GM23338 (cell line): ENCODE results near the gene CYP2C18. TPM values are rescaled to one million over a fixed set of nuclear protein-coding genes. Genes with fewer than 3 reads are reported as not detected.
"Not testable (repeated sequence)": the region's sequence is repeated elsewhere in the genome, so short reads cannot be mapped to it uniquely, and the experiment has no call there.

Experiments used
- ATAC-seq: fragments of 200-7000 bp; cut with Tn5 transposase; 3 replicates; pipeline ENCODE4 v1.9.1; 2020
- DNase-seq: peaks from one replicate; pipeline ENCODE4 v3.0.0-alpha.2; 2015; ENCODE audit warnings: low spot score
- H2AFZ ChIP-seq: fragments of 200-600 bp; sonication (generic); 2 replicates; pipeline ENCODE4 v1.8.0; 2016; ENCODE audit warnings: antibody characterized with exemption, mild to moderate bottlenecking, moderate library complexity
- H3F3A ChIP-seq: fragments of 200-600 bp; sonication (generic); replicated peaks from 2 replicates; pipeline ENCODE4 v1.8.0; 2017; ENCODE audit warnings: antibody characterized with exemption, mixed run types, low read depth
- H3K27ac ChIP-seq: fragments of 200-600 bp; sonication (generic); 2 replicates; pipeline ENCODE4 v1.6.1; 2016; ENCODE audit warnings: low read depth
- H3K27me3 ChIP-seq: fragments of 200-600 bp; sonication (generic); 2 replicates; pipeline ENCODE4 v1.8.0; 2016; ENCODE audit warnings: mild to moderate bottlenecking, mixed run types, moderate library complexity; ENCODE audit not compliant: insufficient read depth
- H3K36me3 ChIP-seq: fragments of 200-600 bp; sonication (generic); 2 replicates; pipeline ENCODE4 v1.8.0; 2016; ENCODE audit warnings: mild to moderate bottlenecking; ENCODE audit not compliant: insufficient read depth
- H3K4me1 ChIP-seq: fragments of 200-600 bp; sonication (generic); 2 replicates; pipeline ENCODE4 v1.8.0; 2016; ENCODE audit warnings: mild to moderate bottlenecking, moderate library complexity; ENCODE audit not compliant: insufficient read depth
- H3K4me2 ChIP-seq: fragments of 200-600 bp; sonication (generic); 2 replicates; pipeline ENCODE4 v1.7.1; 2017; ENCODE audit warnings: mixed run types
- H3K4me3 ChIP-seq: fragments of 200-600 bp; sonication (generic); 2 replicates; pipeline ENCODE4 v1.6.1; 2016; ENCODE audit warnings: mixed run types
- H3K79me2 ChIP-seq: fragments of 200-600 bp; sonication (generic); replicated peaks from 2 replicates; pipeline ENCODE4 v1.8.0; 2017; ENCODE audit warnings: mild to moderate bottlenecking; ENCODE audit not compliant: insufficient read depth
- H3K9me2 ChIP-seq: fragments of 200-600 bp; sonication (generic); 2 replicates; pipeline ENCODE4 v1.8.0; 2017; ENCODE audit not compliant: insufficient read depth
- H4K20me1 ChIP-seq: fragments of 200-600 bp; sonication (generic); replicated peaks from 2 replicates; pipeline ENCODE4 v1.8.0; 2017; ENCODE audit warnings: mild to moderate bottlenecking; ENCODE audit not compliant: insufficient read depth
- H3K27ac Mint-ChIP-seq: 2 replicates; pipeline ENCODE4 v1.8.0; 2020; ENCODE audit warnings: inconsistent platforms, mild to moderate bottlenecking, moderate library complexity, mixed read lengths
- H3K27me3 Mint-ChIP-seq: 3 replicates; pipeline ENCODE4 v1.8.0; 2022; ENCODE audit warnings: low read depth, mild to moderate bottlenecking, moderate library complexity, mixed read lengths, inconsistent platforms; ENCODE audit not compliant: insufficient read depth, poor library complexity
- H3K36me3 Mint-ChIP-seq: 3 replicates; pipeline ENCODE4 v1.8.0; 2021; ENCODE audit warnings: low read depth, mild to moderate bottlenecking, inconsistent platforms, moderate library complexity, mixed read lengths
- H3K4me1 Mint-ChIP-seq: 3 replicates; pipeline ENCODE4 v1.8.0; 2020; ENCODE audit warnings: mild to moderate bottlenecking, inconsistent platforms, mixed read lengths
- H3K4me3 Mint-ChIP-seq: 3 replicates; pipeline ENCODE4 v1.8.0; 2021; ENCODE audit warnings: moderate library complexity, mild to moderate bottlenecking, inconsistent platforms, mixed read lengths
- H3K9me3 Mint-ChIP-seq: 3 replicates; pipeline ENCODE4 v1.8.0; 2020; ENCODE audit warnings: moderate library complexity, mild to moderate bottlenecking, inconsistent platforms, mixed read lengths
- CREB1 ChIP-seq: fragments of 250-450 bp; sonication (Bioruptor Pico); IDR thresholded peaks from 2 replicates; pipeline ENCODE4 v1.5.0; 2020; ENCODE audit warnings: low read depth, mild to moderate bottlenecking, moderate library complexity
- ETS1 ChIP-seq: IDR thresholded peaks from 2 replicates; pipeline ENCODE4 v1.6.1; 2016; ENCODE audit warnings: antibody characterized with exemption
- EZH2 ChIP-seq: fragments of 200-600 bp; sonication (generic); IDR thresholded peaks from one replicate; pipeline ENCODE4 v1.8.0; 2017; ENCODE audit warnings: antibody characterized with exemption, mild to moderate bottlenecking, low read depth; ENCODE audit not compliant: unreplicated experiment
- EZH2phosphoT487 ChIP-seq: fragments of 200-600 bp; sonication (generic); IDR thresholded peaks from one replicate; pipeline ENCODE4 v1.8.1; 2018; ENCODE audit warnings: antibody characterized with exemption; ENCODE audit not compliant: unreplicated experiment
- NANOG ChIP-seq: IDR thresholded peaks from 2 replicates; pipeline ENCODE4 v1.6.1; 2016; ENCODE audit warnings: antibody characterized with exemption, borderline replicate concordance
- POLR2AphosphoS5 ChIP-seq: IDR thresholded peaks from 2 replicates; pipeline ENCODE4 v1.6.1; 2016; ENCODE audit warnings: antibody characterized with exemption, low read depth
- STAT1 ChIP-seq: IDR thresholded peaks from one replicate; pipeline ENCODE4 v1.6.1; 2016; ENCODE audit warnings: antibody characterized with exemption; ENCODE audit not compliant: unreplicated experiment
- ZNF114 ChIP-seq: fragments of 250-450 bp; sonication (Bioruptor Pico); IDR thresholded peaks from 2 replicates; pipeline ENCODE4 v1.5.0; 2020; ENCODE audit warnings: mild to moderate bottlenecking, moderate library complexity
- ZNF331 ChIP-seq: fragments of 250-450 bp; sonication (Bioruptor Pico); IDR thresholded peaks from 2 replicates; pipeline ENCODE4 v1.5.0; 2020; ENCODE audit warnings: low read depth, mild to moderate bottlenecking, moderate library complexity
- polyA plus RNA-seq: library from polyadenylated mRNA; unstranded; fragments of >200 nt; fragmentation: Nextera tagmentation; extraction: Ambion mirVana; gene quantifications from 2 replicates; pipeline ENCODE4 v1.2.1, GENCODE V29; 2016
- total RNA-seq: library from RNA; depleted of rRNA; stranded (reverse); fragments of >200 nt; shearing (Covaris generic); gene quantifications from 2 replicates; pipeline ENCODE4 v1.2.3, GENCODE V29; 2014
- TF ChIP-seq, protein P1 (sequence below): IDR thresholded peaks from one replicate; pipeline ENCODE4 v1.6.1; 2018; ENCODE audit warnings: antibody characterized with exemption; ENCODE audit not compliant: unreplicated experiment

The CYP2C18 gene
- total and polyA plus RNA-seq, 2 experiments from 2014 or later = 0.08 to 0.63 TPM

DNA sequence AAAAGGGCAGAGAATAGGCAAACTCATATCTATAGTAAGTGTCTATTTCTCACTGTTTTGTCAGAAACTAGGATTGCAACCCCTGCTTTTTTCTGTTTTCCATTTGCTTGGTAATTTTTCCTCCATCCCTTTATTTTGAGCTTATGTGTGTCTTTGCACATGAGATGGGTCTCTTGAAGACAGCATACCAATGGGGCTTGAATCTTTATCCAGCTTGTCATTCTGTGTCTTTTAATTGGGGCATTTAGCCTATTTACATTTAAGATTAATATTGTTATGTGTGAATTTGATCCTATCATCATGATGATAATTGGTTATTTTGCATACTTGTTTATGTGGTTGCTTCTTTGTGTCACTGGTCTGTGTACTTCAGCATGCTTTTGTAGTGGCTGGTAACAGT lies 28.3 kb upstream of the CYP2C18 start:
- not testable (repeated sequence) for H3K27me3 Mint-ChIP-seq, H2AFZ ChIP-seq, H3K9me3 Mint-ChIP-seq, H3K36me3 ChIP-seq, H3F3A ChIP-seq, H3K27ac Mint-ChIP-seq, H3K4me2 ChIP-seq, H3K27me3 ChIP-seq, H4K20me1 ChIP-seq, H3K4me3 ChIP-seq, DNase-seq, H3K36me3 Mint-ChIP-seq, H3K79me2 ChIP-seq, ATAC-seq, H3K4me1 Mint-ChIP-seq, H3K27ac ChIP-seq, H3K4me3 Mint-ChIP-seq, H3K9me2 ChIP-seq, H3K4me1 ChIP-seq

DNA sequence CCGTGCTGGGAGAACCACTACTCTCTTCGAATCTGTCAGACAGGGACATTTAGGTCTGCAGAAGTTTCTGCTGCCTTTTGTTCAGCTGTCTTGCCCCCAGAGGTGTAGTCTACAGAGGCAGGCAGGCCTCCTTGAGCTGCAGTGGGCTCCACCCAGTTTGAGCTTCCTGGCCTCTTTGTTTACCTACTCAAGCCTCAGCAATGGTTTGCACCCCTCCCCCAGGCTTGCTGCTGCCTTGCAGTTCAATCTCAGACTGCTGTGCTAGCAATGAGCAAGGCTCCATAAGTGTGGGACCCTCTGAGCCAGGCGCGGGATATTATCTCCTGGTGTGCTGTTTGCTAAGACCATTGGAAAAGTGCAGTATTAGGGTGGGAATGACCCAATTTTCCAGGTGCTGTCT lies 20.5 kb upstream of the CYP2C18 start:
- Histone ChIP-seq H3K4me1 (peaks cover 12% of the 10 kb centered on the region), H3K4me2 (peak overlapping the region; percentile 55; the same call in 1 of the 2 replicates), H2AFZ (peak overlapping the region; percentile 81)
- not testable (repeated sequence) for ATAC-seq, H3K9me2 ChIP-seq, H3K36me3 ChIP-seq, H3K4me1 Mint-ChIP-seq, H3K4me3 ChIP-seq, H3K9me3 Mint-ChIP-seq, H3K79me2 ChIP-seq, H3K27ac Mint-ChIP-seq, DNase-seq, H3K4me3 Mint-ChIP-seq, H3K36me3 Mint-ChIP-seq, H4K20me1 ChIP-seq, H3K27me3 ChIP-seq, H3K27ac ChIP-seq, H3K27me3 Mint-ChIP-seq, H3F3A ChIP-seq

- no peak for DNase-seq
- H3K4me3 Mint-ChIP-seq = no peak overlapping the region
- peaks cover 2% of the 10 kb centered on the region for H3K27me3 Mint-ChIP-seq
- no peaks in the 10 kb centered on the region for H3K79me2 ChIP-seq
- no peaks in the 10 kb centered on the region; the same call in 2 of the 3 replicates for H3K36me3 Mint-ChIP-seq
- no peaks in the 10 kb centered on the region; the same call in 2 of the 3 replicates for H3K9me3 Mint-ChIP-seq
- no peaks in the 10 kb centered on the region for H3K27me3 ChIP-seq
- peaks cover 9% of the 10 kb centered on the region for H3K4me1 Mint-ChIP-seq
- no peaks in the 10 kb centered on the region for H3F3A ChIP-seq
- H3K36me3 ChIP-seq = no peaks in the 10 kb centered on the region
- H3K4me3 ChIP-seq = no peak overlapping the region
- peaks cover 12% of the 10 kb centered on the region for H3K4me1 ChIP-seq
- H3K27ac Mint-ChIP-seq = no peak overlapping the region
- H4K20me1 ChIP-seq = no peaks in the 10 kb centered on the region
- H3K27ac ChIP-seq = no peak overlapping the region
- H3K9me2 ChIP-seq = peaks cover 16% of the 10 kb centered on the region; the same call in 1 of the 2 replicates
- H2AFZ ChIP-seq = no peak overlapping the region
- H3K4me2 ChIP-seq = no peak overlapping the region
- ATAC-seq = no peak
- TF ChIP-seq ZNF331 (CRISPR knock-in tag) = no peak
- no peak for TF ChIP-seq EZH2
- TF ChIP-seq STAT1 = no peak
- TF ChIP-seq, protein P1, sequence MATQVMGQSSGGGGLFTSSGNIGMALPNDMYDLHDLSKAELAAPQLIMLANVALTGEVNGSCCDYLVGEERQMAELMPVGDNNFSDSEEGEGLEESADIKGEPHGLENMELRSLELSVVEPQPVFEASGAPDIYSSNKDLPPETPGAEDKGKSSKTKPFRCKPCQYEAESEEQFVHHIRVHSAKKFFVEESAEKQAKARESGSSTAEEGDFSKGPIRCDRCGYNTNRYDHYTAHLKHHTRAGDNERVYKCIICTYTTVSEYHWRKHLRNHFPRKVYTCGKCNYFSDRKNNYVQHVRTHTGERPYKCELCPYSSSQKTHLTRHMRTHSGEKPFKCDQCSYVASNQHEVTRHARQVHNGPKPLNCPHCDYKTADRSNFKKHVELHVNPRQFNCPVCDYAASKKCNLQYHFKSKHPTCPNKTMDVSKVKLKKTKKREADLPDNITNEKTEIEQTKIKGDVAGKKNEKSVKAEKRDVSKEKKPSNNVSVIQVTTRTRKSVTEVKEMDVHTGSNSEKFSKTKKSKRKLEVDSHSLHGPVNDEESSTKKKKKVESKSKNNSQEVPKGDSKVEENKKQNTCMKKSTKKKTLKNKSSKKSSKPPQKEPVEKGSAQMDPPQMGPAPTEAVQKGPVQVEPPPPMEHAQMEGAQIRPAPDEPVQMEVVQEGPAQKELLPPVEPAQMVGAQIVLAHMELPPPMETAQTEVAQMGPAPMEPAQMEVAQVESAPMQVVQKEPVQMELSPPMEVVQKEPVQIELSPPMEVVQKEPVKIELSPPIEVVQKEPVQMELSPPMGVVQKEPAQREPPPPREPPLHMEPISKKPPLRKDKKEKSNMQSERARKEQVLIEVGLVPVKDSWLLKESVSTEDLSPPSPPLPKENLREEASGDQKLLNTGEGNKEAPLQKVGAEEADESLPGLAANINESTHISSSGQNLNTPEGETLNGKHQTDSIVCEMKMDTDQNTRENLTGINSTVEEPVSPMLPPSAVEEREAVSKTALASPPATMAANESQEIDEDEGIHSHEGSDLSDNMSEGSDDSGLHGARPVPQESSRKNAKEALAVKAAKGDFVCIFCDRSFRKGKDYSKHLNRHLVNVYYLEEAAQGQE = no peak
- no peak for TF ChIP-seq NANOG
- TF ChIP-seq CREB1 = no peak
- TF ChIP-seq POLR2AphosphoS5 = no peak
- TF ChIP-seq ETS1 = no peak
- no peak for TF ChIP-seq ZNF114
- TF ChIP-seq EZH2phosphoT487 = no peak
Measured at GRCh38 chr10:94666391-94667102, 17.0 kb upstream of the CYP2C18 start.
